Measurements from ENCODE around the gene DOK1.

Gene DOK1

GRCh38 chr2:74511104-74511989 lies 43.2 kb upstream of the DOK1 start:
- no peak overlapping the region for H3K4me3 ChIP-seq (ENCODE audit: low read depth, low read length)
- no peak for DNase-seq (ENCODE audit: low read depth)
- TF ChIP-seq, protein P1, sequence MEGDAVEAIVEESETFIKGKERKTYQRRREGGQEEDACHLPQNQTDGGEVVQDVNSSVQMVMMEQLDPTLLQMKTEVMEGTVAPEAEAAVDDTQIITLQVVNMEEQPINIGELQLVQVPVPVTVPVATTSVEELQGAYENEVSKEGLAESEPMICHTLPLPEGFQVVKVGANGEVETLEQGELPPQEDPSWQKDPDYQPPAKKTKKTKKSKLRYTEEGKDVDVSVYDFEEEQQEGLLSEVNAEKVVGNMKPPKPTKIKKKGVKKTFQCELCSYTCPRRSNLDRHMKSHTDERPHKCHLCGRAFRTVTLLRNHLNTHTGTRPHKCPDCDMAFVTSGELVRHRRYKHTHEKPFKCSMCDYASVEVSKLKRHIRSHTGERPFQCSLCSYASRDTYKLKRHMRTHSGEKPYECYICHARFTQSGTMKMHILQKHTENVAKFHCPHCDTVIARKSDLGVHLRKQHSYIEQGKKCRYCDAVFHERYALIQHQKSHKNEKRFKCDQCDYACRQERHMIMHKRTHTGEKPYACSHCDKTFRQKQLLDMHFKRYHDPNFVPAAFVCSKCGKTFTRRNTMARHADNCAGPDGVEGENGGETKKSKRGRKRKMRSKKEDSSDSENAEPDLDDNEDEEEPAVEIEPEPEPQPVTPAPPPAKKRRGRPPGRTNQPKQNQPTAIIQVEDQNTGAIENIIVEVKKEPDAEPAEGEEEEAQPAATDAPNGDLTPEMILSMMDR (conservative IDR thresholded peaks at IDR 0.05; ENCODE audit: low read depth, low read length), result no peak

GRCh38 chr2:74512744-74513604 lies 41.5 kb upstream of the DOK1 start:
- no peak overlapping the region for H3K4me3 ChIP-seq (ENCODE audit: low read depth, low read length)
- no peak for DNase-seq (ENCODE audit: low read depth)
- TF ChIP-seq, protein P1 (conservative IDR thresholded peaks at IDR 0.05; ENCODE audit: low read depth, low read length), result no peak

GRCh38 chr2:74513605-74514367 lies 40.7 kb upstream of the DOK1 start:
- DNase-seq (ENCODE audit: low read depth), result no peak
- TF ChIP-seq, protein P1 (conservative IDR thresholded peaks at IDR 0.05; ENCODE audit: low read depth, low read length), result no peak
- no peak overlapping the region for H3K4me3 ChIP-seq (ENCODE audit: low read depth, low read length)

DNA sequence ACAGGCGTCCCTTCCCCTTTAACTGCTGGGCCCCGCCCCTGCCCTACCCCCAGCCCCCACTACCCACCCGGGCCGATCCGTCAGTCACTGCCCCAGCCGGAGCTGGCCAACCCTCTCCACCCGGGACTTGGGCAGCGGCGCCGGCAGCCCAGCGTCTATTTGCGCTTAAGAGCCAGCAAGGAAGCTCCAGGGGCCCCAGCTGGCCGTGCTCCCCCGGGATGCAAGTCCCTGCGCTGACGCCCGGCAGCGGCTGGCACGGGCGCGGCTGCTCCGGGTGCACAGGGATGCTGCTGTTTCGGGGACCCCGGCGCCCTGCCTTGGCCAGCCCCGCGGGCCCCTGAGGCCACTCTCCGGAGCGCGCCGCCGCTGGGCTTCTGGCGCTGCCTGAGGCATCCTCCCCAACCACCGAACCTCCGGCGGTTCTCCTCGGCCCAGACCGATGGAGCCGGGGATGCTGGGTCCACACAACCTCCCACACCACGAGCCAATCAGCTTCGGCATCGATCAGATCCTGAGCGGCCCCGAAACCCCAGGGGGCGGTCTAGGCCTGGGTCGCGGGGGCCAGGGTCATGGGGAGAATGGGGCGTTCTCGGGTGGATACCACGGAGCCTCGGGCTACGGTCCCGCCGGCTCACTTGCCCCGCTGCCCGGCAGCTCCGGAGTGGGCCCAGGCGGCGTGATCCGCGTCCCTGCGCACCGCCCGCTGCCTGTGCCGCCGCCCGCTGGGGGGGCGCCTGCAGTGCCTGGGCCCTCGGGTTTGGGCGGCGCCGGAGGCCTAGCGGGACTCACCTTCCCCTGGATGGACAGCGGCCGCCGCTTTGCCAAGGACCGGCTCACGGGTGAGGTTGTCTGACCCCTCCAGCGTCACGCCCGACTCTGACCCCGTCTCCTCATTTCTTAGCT lies 39.9 kb upstream of the DOK1 start, which contains the start of gene TLX2:
Gene TLX2, plus strand, starts transcription at position 83 of the 903 bp plus-strand sequence. Its CDS starts 357 bp downstream, at position 440.
- no peak within 1 kb of the TSS for H3K4me3 ChIP-seq (ENCODE audit: low read depth, low read length)
- TF ChIP-seq, protein P1 (conservative IDR thresholded peaks at IDR 0.05; ENCODE audit: low read depth, low read length), result no peak
- no peak for DNase-seq (ENCODE audit: low read depth)

DNA sequence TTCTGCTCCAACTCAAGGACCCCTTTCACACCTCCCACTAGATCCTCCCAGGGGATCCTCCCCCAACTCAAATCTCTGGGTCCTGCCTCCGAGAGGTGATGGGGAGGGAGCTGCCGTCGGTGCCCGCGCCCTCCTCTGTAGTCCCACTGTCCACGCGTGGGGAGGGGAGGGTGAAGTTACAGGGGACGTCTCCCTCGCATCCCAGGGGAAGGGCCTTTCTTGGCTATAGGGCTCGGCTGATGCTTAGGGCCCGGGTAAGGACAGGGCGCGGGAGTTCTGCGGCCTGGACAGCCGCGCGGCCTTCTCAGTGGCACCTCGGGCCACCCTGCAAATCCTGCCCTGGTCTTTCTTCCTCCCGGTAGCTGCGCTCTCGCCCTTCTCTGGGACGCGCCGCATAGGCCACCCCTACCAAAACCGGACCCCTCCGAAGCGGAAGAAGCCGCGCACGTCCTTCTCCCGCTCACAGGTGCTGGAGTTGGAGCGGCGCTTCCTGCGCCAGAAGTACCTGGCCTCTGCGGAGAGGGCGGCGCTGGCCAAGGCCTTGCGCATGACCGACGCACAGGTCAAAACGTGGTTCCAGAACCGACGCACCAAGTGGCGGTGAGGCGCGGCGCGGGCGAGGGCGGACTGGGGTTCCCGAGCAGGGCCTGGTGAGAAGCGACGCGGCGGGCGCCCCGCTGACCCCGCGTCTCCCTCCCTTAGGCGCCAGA lies 39.1 kb upstream of the DOK1 start:
- no peak overlapping the region for H3K4me3 ChIP-seq (ENCODE audit: low read depth, low read length)
- TF ChIP-seq, protein P1 (conservative IDR thresholded peaks at IDR 0.05; ENCODE audit: low read depth, low read length), result no peak
- DNase-seq (ENCODE audit: low read depth), result no peak
